Measurements from ENCODE around the gene ZNF470. TPM values are rescaled to one million over a fixed set of nuclear protein-coding genes. Genes with fewer than 3 reads are reported as not detected.

ZNF470 gene
- total RNA-seq, 1 experiment from 2014 or later: not detected

DNA sequence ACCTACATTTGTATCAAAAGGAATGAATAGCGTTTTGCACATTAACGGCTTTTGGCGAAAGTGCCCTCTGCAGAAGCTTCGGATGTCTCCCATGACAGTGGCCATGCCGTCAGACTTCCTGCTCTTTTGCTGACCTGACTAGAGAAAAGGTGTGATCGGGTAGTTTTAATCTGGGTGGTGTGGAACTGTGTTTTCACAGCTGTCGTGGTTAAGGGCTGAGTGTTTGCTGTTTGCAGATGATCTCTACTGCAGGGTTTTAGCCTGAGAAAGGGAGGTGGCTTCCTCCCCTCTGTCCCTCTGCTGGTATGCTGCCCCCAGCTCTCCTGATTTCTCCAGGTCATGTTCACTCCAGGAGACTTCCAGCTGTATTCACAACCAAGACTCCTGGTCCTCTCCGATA, 50.3 kb downstream of the ZNF470 start:
- Histone ChIP-seq H4K20me1 (ENCODE audit: insufficient read depth, low read depth, low read length) (no peaks in the 10 kb centered on the region), H3K9ac (ENCODE audit: low read length) (no peak overlapping the region), H3K79me2 (ENCODE audit: low read length) (peaks cover 49% of the 10 kb centered on the region), H3K9me3 (ENCODE audit: low read length) (peaks cover 75% of the 10 kb centered on the region), H3K4me3 (ENCODE audit: low read length) (no peak overlapping the region), H3K36me3 (ENCODE audit: insufficient read depth, low read length) (peaks cover 79% of the 10 kb centered on the region), H2AFZ (ENCODE audit: low read length) (no peak overlapping the region), H3K4me2 (ENCODE audit: low read depth, low read length, poor library complexity, severe bottlenecking) (no peak overlapping the region), H3K27ac (ENCODE audit: low read length) (no peak overlapping the region), H3K9me2 (replicated peaks; ENCODE audit: insufficient read depth, low read length) (no peaks in the 10 kb centered on the region), H3K4me1 (ENCODE audit: low read length) (no peaks in the 10 kb centered on the region), H3K27me3 (ENCODE audit: low read length) (no peaks in the 10 kb centered on the region)
- no peak for DNase-seq

DNA sequence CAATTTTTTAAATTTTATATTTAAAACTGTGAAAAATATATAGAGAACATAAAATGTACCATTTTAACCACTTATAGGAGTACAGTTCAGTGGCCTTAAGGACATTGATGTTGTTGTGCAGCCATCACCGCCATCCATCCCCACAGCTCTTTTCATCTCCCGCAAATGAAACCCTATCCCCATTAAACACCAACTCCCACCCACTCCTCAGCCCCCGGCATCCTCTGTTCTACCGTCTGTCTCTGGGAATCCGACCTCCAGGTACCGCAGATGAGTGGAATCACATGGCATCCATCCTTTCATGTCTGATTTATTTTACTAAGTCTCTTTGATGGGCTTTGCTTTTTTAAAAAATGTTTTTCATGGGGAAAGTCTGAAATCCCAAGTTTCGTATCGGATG, 51.9 kb downstream of the ZNF470 start:
- Histone ChIP-seq H3K27me3 (ENCODE audit: low read length) (no peaks in the 10 kb centered on the region), H2AFZ (ENCODE audit: low read length) (no peak overlapping the region), H3K79me2 (ENCODE audit: low read length) (peaks cover 46% of the 10 kb centered on the region), H3K4me3 (ENCODE audit: low read length) (no peak overlapping the region), H3K27ac (ENCODE audit: low read length) (no peak overlapping the region), H3K36me3 (ENCODE audit: insufficient read depth, low read length) (peaks cover 82% of the 10 kb centered on the region), H4K20me1 (ENCODE audit: insufficient read depth, low read depth, low read length) (no peaks in the 10 kb centered on the region), H3K9ac (ENCODE audit: low read length) (no peak overlapping the region), H3K9me3 (ENCODE audit: low read length) (peaks cover 69% of the 10 kb centered on the region), H3K4me1 (ENCODE audit: low read length) (no peaks in the 10 kb centered on the region), H3K9me2 (replicated peaks; ENCODE audit: insufficient read depth, low read length) (no peaks in the 10 kb centered on the region), H3K4me2 (ENCODE audit: low read depth, low read length, poor library complexity, severe bottlenecking) (no peak overlapping the region)
- no peak for DNase-seq

DNA sequence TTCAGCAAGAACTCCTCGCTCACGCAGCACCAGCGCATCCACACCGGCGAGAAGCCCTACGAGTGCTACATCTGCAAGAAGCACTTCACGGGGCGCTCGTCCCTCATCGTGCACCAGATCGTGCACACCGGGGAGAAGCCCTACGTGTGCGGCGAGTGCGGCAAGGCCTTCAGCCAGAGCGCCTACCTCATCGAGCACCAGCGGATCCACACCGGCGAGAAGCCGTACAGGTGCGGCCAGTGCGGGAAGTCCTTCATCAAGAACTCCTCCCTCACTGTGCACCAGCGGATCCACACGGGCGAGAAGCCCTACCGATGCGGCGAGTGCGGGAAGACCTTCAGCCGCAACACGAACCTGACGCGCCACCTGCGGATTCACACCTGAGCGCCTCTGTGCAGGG, 55.1 kb downstream of the ZNF470 start:
- Histone ChIP-seq H3K27me3 (ENCODE audit: low read length) (no peaks in the 10 kb centered on the region), H3K4me1 (ENCODE audit: low read length) (no peaks in the 10 kb centered on the region), H3K36me3 (ENCODE audit: insufficient read depth, low read length) (peaks cover 61% of the 10 kb centered on the region), H2AFZ (ENCODE audit: low read length) (no peak overlapping the region), H4K20me1 (ENCODE audit: insufficient read depth, low read depth, low read length) (no peaks in the 10 kb centered on the region), H3K79me2 (ENCODE audit: low read length) (peaks cover 20% of the 10 kb centered on the region), H3K27ac (ENCODE audit: low read length) (no peak overlapping the region), H3K4me3 (ENCODE audit: low read length) (no peak overlapping the region), H3K9ac (ENCODE audit: low read length) (no peak overlapping the region), H3K9me2 (replicated peaks; ENCODE audit: insufficient read depth, low read length) (no peaks in the 10 kb centered on the region), H3K4me2 (ENCODE audit: low read depth, low read length, poor library complexity, severe bottlenecking) (no peak overlapping the region), H3K9me3 (ENCODE audit: low read length) (peaks cover 54% of the 10 kb centered on the region)
- DNase-seq: no peak

DNA sequence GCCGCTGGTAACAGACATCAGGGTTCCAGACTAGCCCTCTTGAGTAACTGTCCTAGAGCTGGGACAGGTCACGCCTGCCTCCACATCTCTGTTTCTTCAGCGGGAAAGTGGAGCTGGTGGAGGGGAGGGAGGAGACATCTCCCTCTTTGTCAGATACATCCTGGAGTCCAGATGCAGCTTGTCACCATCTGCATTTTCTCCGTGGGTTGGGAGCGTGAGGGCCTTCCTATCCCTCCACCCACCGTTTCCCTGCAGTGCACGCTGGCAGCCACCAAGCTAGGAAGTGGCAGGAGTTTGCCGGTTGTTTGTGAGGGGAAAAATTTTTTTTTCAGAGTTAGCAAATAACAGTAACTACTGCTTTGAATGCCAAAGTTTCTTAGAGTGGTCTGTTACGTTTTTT, 55.7 kb downstream of the ZNF470 start:
- H4K20me1 ChIP-seq (ENCODE audit: insufficient read depth, low read depth, low read length): no peaks in the 10 kb centered on the region
- H3K4me3 ChIP-seq (ENCODE audit: low read length): no peak overlapping the region
- H2AFZ ChIP-seq (ENCODE audit: low read length): no peak overlapping the region
- H3K4me1 ChIP-seq (ENCODE audit: low read length): no peaks in the 10 kb centered on the region
- no peak overlapping the region for H3K27ac ChIP-seq (ENCODE audit: low read length)
- H3K9me3 ChIP-seq (ENCODE audit: low read length): peaks cover 48% of the 10 kb centered on the region
- peaks cover 14% of the 10 kb centered on the region for H3K79me2 ChIP-seq (ENCODE audit: low read length)
- H3K9ac ChIP-seq (ENCODE audit: low read length): no peak overlapping the region
- H3K9me2 ChIP-seq (replicated peaks; ENCODE audit: insufficient read depth, low read length): no peaks in the 10 kb centered on the region
- DNase-seq: no peak
- H3K27me3 ChIP-seq (ENCODE audit: low read length): no peaks in the 10 kb centered on the region
- peaks cover 55% of the 10 kb centered on the region for H3K36me3 ChIP-seq (ENCODE audit: insufficient read depth, low read length)
- no peak overlapping the region for H3K4me2 ChIP-seq (ENCODE audit: low read depth, low read length, poor library complexity, severe bottlenecking)

DNA sequence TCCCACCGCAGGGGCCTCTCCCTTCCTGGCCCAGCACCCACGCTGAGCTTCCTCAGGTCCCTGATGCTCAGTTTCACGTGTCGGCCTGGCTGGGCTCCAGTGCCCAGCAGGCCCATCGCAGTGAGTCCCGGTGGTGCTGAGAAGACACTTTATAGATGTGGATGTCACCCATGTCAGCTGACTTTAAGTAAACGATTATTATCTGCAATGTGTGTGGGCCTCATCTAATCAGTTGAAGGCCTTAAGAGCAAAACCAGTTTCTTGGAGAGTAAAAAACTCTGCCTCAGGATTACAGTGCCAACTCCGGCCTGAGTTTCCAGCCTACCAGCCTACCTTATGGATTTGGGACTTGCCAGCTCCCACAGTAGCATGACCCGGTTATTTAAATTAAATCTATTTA, 58.4 kb downstream of the ZNF470 start:
- no peak overlapping the region for H3K9ac ChIP-seq (ENCODE audit: low read length)
- no peak overlapping the region for H2AFZ ChIP-seq (ENCODE audit: low read length)

DNA sequence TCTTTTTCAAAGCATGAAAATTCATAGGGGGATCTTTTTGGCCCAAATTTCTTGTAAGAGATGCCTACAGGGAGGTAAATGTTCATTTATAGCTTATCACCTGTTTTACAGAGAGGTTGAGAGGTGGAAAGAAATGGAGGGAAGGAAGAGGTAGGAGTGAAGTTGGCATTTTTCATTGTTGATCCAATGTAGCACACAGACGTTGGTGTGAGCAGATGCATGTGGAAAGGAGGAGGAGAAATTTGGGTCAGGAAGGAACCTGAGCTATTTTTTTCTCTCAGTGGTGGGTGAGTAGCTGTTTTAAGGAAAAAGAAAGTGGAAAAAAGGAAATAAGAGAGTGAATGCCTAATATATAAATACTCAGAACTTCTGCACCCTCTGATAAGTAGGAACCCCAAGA, 65.8 kb downstream of the ZNF470 start:
- Histone ChIP-seq H3K27ac (ENCODE audit: low read length) (no peak overlapping the region), H3K36me3 (ENCODE audit: insufficient read depth, low read length) (no peaks in the 10 kb centered on the region), H3K9me3 (ENCODE audit: low read length) (peaks cover 67% of the 10 kb centered on the region), H2AFZ (ENCODE audit: low read length) (no peak overlapping the region), H3K27me3 (ENCODE audit: low read length) (no peaks in the 10 kb centered on the region), H3K4me1 (ENCODE audit: low read length) (no peaks in the 10 kb centered on the region), H3K4me2 (ENCODE audit: low read depth, low read length, poor library complexity, severe bottlenecking) (no peak overlapping the region), H3K79me2 (ENCODE audit: low read length) (no peaks in the 10 kb centered on the region), H4K20me1 (ENCODE audit: insufficient read depth, low read depth, low read length) (no peaks in the 10 kb centered on the region), H3K4me3 (ENCODE audit: low read length) (no peak overlapping the region), H3K9me2 (replicated peaks; ENCODE audit: insufficient read depth, low read length) (no peaks in the 10 kb centered on the region), H3K9ac (ENCODE audit: low read length) (no peak overlapping the region)
- no peak for DNase-seq

More for the DNA sequence above, 58.4 kb downstream of the ZNF470 start:
- Histone ChIP-seq H3K27ac (ENCODE audit: low read length) (no peak overlapping the region), H3K4me2 (ENCODE audit: low read depth, low read length, poor library complexity, severe bottlenecking) (no peak overlapping the region), H3K79me2 (ENCODE audit: low read length) (no peaks in the 10 kb centered on the region), H3K9me3 (ENCODE audit: low read length) (peaks cover 53% of the 10 kb centered on the region), H3K4me1 (ENCODE audit: low read length) (no peaks in the 10 kb centered on the region), H3K36me3 (ENCODE audit: insufficient read depth, low read length) (peaks cover 40% of the 10 kb centered on the region), H4K20me1 (ENCODE audit: insufficient read depth, low read depth, low read length) (no peaks in the 10 kb centered on the region), H3K9me2 (replicated peaks; ENCODE audit: insufficient read depth, low read length) (no peaks in the 10 kb centered on the region), H3K4me3 (ENCODE audit: low read length) (no peak overlapping the region), H3K27me3 (ENCODE audit: low read length) (no peaks in the 10 kb centered on the region)
- DNase-seq: no peak

DNA sequence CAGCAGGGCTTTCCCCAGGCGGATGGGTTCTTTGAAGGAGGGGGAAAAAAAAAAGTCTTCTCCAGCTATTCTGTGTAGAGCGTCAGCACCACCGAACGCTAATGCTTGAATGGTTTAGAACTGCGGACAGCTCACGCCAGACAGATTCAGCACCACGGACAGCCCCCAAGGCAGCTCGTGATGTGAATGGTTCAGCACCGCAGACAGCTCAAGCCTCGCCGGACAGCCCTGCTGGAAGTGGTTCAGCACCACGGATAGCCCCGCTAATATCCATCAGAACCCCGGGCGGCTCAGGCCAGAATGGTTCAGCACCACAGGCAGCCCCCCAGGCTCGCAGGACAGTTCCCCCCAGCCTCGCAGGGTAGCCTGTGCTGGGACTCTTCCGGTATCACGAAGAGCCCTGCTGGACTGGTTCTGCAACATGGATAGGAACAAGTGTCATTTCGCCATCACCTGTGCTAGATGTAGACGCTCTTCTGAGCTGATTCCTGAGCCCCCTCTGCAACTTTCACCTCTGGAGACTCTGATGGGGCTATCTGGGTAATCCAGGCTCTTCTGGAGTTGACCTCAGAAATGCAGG, 70.8 kb downstream of the ZNF470 start:
- H2AFZ ChIP-seq (ENCODE audit: low read length): no peak overlapping the region
- H3K4me2 ChIP-seq (ENCODE audit: low read depth, low read length, poor library complexity, severe bottlenecking): no peak overlapping the region
- no peak overlapping the region for H3K27ac ChIP-seq (ENCODE audit: low read length)
- peak; percentile 93 for DNase-seq
- H3K27me3 ChIP-seq (ENCODE audit: low read length): no peaks in the 10 kb centered on the region
- no peak overlapping the region for H3K9ac ChIP-seq (ENCODE audit: low read length)
- H3K9me3 ChIP-seq (ENCODE audit: low read length): peaks cover 59% of the 10 kb centered on the region
- no peak overlapping the region for H3K4me3 ChIP-seq (ENCODE audit: low read length)
- H3K4me1 ChIP-seq (ENCODE audit: low read length): no peaks in the 10 kb centered on the region
- no peaks in the 10 kb centered on the region for H3K9me2 ChIP-seq (replicated peaks; ENCODE audit: insufficient read depth, low read length)
- no peaks in the 10 kb centered on the region for H3K36me3 ChIP-seq (ENCODE audit: insufficient read depth, low read length)
- no peaks in the 10 kb centered on the region for H3K79me2 ChIP-seq (ENCODE audit: low read length)
- no peaks in the 10 kb centered on the region for H4K20me1 ChIP-seq (ENCODE audit: insufficient read depth, low read depth, low read length)
